ENCODE measurements around the gene BGLAP. TPM values are rescaled to one million over a fixed set of nuclear protein-coding genes. Genes with fewer than 3 reads are reported as not detected.

Gene BGLAP
- total and polyA plus RNA-seq, 2 of the 13 experiments (the other 11 are each of a cell fraction or from before 2014, with no cell fraction given), result 0.62 to 1.6 TPM

DNA sequence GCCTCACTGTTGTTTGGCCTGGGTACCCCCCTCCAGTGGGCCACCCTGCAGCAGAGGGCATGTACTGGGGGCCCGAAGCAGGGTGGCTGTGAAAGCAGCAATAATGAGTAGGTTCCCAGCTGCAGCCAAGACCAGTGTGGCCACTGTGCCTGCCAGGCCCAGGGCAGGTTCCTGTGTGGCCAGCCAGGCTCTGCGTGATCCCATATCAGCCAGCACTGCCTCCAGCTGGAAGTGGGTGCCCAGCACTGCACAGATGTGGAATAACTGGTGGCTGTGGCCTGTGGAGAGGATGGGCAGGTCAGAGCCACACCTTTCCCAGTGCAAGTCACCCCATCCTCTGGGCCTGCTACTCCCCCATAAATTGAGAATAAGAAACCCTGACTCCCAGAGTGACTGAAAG lies 2.1 kb downstream of the BGLAP start:
- H3K9ac ChIP-seq (ENCODE audit: insufficient read depth, low read depth, low read length), result no peak overlapping the region
- H3K27ac ChIP-seq (ENCODE audit: extremely low read length, insufficient read depth, low read length), result no peak overlapping the region
- H3K4me2 ChIP-seq (ENCODE audit: low read depth, low read length), result no peak overlapping the region
- BruUV-seq (replicated peaks), result no TSS peak
- H3K4me3 ChIP-seq (replicated peaks in 1 of 3; ENCODE audit: insufficient read depth in 1 of 3, low read depth in 2 of 3, low read length in 3 of 3), result no peak overlapping the region
- no peak overlapping the region for H2AFZ ChIP-seq (ENCODE audit: low read length)
- DNase-seq (ENCODE audit: low spot score), result no peak
- TF ChIP-seq AGO2 (optimal IDR thresholded peaks at IDR 0.05; ENCODE audit: low read depth, low read length), result peak; percentile 36
- peak; percentile 18; the same call in 1 of the 2 replicates for TF ChIP-seq POLR2AphosphoS2 (IDR thresholded peaks at IDR 0.05; ENCODE audit: low read depth, low read length)
- TF ChIP-seq NRL (CRISPR knock-in tag; IDR thresholded peaks at IDR 0.05; ENCODE audit: borderline replicate concordance), result no peak
- peaks cover 34% of the 10 kb centered on the region for H3K4me1 ChIP-seq (ENCODE audit: insufficient read depth, low read length)
- ChIA-PET POLR2A (no interaction called here), CTCF (ENCODE audit: low intra/inter-chr PET ratio, low total read pairs) (no interaction called here)
- H3K9me3 ChIP-seq (ENCODE audit: low read length), result no peaks in the 10 kb centered on the region
- intact Hi-C loops (cut with micrococcal nuclease; ENCODE audit: unreplicated experiment) (no loop called here), in situ Hi-C loops (cut with HindIII; ENCODE audit: extremely low pct_ligation_motif_present, low pct_unique_long_range_greater_than_20kb) (no loop called here)
- H3K36me3 ChIP-seq (replicated peaks in 1 of 2; ENCODE audit: control insufficient read depth in 1 of 2, insufficient read depth in 2 of 2, low read length in 2 of 2), result peaks cover 6% of the 10 kb centered on the region in 2 experiments; a peak in 4 of 5 replicates
- H4K20me1 ChIP-seq (ENCODE audit: insufficient read depth, low read length), result no peaks in the 10 kb centered on the region
- no peak for FAIRE-seq
- H3K27me3 ChIP-seq (ENCODE audit: control insufficient read depth in 1 of 2, insufficient read depth in 2 of 2, low read length in 2 of 2), result no peaks in the 10 kb centered on the region
- peak; percentile 2 for ATAC-seq
- H3K79me2 ChIP-seq (ENCODE audit: insufficient read depth, low read length), result no peaks in the 10 kb centered on the region
- 100% methylated on average over 1 of the region's 2 CpGs for WGBS (ENCODE audit: low lambda C conversion rate)

DNA sequence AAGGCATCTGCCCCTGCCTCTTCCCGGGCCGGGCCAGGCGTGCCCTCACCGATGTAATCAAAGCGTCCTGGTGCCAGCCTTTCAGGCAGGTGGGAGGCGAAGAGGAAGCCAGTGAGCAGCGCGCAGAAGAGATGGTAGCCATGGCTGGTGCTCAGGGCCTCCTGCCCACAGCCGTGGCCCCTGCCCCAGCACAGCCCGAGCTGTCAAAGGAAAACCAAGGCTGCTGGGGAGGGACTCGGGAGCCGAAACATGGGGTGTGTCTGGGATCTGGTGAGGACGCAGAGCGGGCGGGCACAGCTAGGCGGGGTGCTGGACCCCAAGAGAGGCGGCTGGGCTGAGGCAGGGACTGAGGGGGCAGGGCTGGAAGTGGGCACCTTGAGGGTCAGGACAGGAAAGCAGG lies 2.7 kb downstream of the BGLAP start:
- no peaks in the 10 kb centered on the region for H3K27me3 ChIP-seq (ENCODE audit: control insufficient read depth in 1 of 2, insufficient read depth in 2 of 2, low read length in 2 of 2)
- no peak overlapping the region for H3K4me2 ChIP-seq (ENCODE audit: low read depth, low read length)
- FAIRE-seq (no peak), DNase-seq (ENCODE audit: low spot score) (no peak), ATAC-seq (no peak)
- peaks cover 3 to 4% of the 10 kb centered on the region in 2 experiments; a peak in 3 of 5 replicates for H3K36me3 ChIP-seq (replicated peaks in 1 of 2; ENCODE audit: control insufficient read depth in 1 of 2, insufficient read depth in 2 of 2, low read length in 2 of 2)
- no peaks in the 10 kb centered on the region for H3K9me3 ChIP-seq (ENCODE audit: low read length)
- no peak overlapping the region for H3K4me3 ChIP-seq (replicated peaks in 1 of 3; ENCODE audit: insufficient read depth in 1 of 3, low read depth in 2 of 3, low read length in 3 of 3)
- H3K27ac ChIP-seq (ENCODE audit: extremely low read length, insufficient read depth, low read length), result no peak overlapping the region
- no peaks in the 10 kb centered on the region for H3K79me2 ChIP-seq (ENCODE audit: insufficient read depth, low read length)
- no peak overlapping the region for H2AFZ ChIP-seq (ENCODE audit: low read length)
- intact Hi-C loops (cut with micrococcal nuclease; ENCODE audit: unreplicated experiment), result no loop called here
- BruUV-seq (replicated peaks), result no TSS peak
- ChIA-PET POLR2A (no interaction called here), CTCF (ENCODE audit: low intra/inter-chr PET ratio, low total read pairs) (no interaction called here)
- no peaks in the 10 kb centered on the region for H4K20me1 ChIP-seq (ENCODE audit: insufficient read depth, low read length)
- in situ Hi-C loops (cut with HindIII; ENCODE audit: extremely low pct_ligation_motif_present, low pct_unique_long_range_greater_than_20kb), result no loop called here
- H3K4me1 ChIP-seq (ENCODE audit: insufficient read depth, low read length), result peaks cover 34% of the 10 kb centered on the region
- no peak overlapping the region for H3K9ac ChIP-seq (ENCODE audit: insufficient read depth, low read depth, low read length)
- 96% methylated on average over 17 of the region's 17 CpGs for WGBS (ENCODE audit: low lambda C conversion rate)
- TF ChIP-seq NPAS2 (CRISPR knock-in tag; IDR thresholded peaks at IDR 0.05; ENCODE audit: borderline replicate concordance) (no peak), SRSF9 (IDR thresholded peaks at IDR 0.05; ENCODE audit: borderline replicate concordance, insufficient read depth, low read depth, low read length, poor library complexity, severe bottlenecking) (no peak), ZNF841 (CRISPR knock-in tag; IDR thresholded peaks at IDR 0.05; ENCODE audit: borderline replicate concordance) (no peak), ARHGAP35 (CRISPR knock-in tag; IDR thresholded peaks at IDR 0.05; ENCODE audit: borderline replicate concordance) (no peak), MIXL1 (CRISPR knock-in tag; IDR thresholded peaks at IDR 0.05) (no peak), GTF2F1 (IDR thresholded peaks at IDR 0.05; ENCODE audit: low read length) (no peak), ARNTL (CRISPR knock-in tag; IDR thresholded peaks at IDR 0.05) (no peak), ZNF572 (CRISPR knock-in tag; IDR thresholded peaks at IDR 0.05) (no peak), EED (CRISPR knock-in tag; IDR thresholded peaks at IDR 0.05) (no peak), PRMT3 (CRISPR knock-in tag; IDR thresholded peaks at IDR 0.05; ENCODE audit: borderline replicate concordance, low read depth) (no peak), ZNF101 (CRISPR knock-in tag; IDR thresholded peaks at IDR 0.05; ENCODE audit: borderline replicate concordance, low read depth) (no peak), ZNF224 (CRISPR knock-in tag; IDR thresholded peaks at IDR 0.05) (no peak)
- TF ChIP-seq, protein P1, sequence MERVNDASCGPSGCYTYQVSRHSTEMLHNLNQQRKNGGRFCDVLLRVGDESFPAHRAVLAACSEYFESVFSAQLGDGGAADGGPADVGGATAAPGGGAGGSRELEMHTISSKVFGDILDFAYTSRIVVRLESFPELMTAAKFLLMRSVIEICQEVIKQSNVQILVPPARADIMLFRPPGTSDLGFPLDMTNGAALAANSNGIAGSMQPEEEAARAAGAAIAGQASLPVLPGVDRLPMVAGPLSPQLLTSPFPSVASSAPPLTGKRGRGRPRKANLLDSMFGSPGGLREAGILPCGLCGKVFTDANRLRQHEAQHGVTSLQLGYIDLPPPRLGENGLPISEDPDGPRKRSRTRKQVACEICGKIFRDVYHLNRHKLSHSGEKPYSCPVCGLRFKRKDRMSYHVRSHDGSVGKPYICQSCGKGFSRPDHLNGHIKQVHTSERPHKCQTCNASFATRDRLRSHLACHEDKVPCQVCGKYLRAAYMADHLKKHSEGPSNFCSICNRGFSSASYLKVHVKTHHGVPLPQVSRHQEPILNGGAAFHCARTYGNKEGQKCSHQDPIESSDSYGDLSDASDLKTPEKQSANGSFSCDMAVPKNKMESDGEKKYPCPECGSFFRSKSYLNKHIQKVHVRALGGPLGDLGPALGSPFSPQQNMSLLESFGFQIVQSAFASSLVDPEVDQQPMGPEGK (CRISPR knock-in tag; IDR thresholded peaks at IDR 0.05), result no peak
- TF ChIP-seq, protein P2, sequence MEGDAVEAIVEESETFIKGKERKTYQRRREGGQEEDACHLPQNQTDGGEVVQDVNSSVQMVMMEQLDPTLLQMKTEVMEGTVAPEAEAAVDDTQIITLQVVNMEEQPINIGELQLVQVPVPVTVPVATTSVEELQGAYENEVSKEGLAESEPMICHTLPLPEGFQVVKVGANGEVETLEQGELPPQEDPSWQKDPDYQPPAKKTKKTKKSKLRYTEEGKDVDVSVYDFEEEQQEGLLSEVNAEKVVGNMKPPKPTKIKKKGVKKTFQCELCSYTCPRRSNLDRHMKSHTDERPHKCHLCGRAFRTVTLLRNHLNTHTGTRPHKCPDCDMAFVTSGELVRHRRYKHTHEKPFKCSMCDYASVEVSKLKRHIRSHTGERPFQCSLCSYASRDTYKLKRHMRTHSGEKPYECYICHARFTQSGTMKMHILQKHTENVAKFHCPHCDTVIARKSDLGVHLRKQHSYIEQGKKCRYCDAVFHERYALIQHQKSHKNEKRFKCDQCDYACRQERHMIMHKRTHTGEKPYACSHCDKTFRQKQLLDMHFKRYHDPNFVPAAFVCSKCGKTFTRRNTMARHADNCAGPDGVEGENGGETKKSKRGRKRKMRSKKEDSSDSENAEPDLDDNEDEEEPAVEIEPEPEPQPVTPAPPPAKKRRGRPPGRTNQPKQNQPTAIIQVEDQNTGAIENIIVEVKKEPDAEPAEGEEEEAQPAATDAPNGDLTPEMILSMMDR (CRISPR knock-in tag; IDR thresholded peaks at IDR 0.05), result no peak

Data from HepG2 (cell line).